ENCODE results near the gene HPSE2. TPM values are rescaled to one million over a fixed set of nuclear protein-coding genes. Genes with fewer than 3 reads are reported as not detected.

HPSE2 gene
- total RNA-seq, 1 donor from 2014 or later = under 0.01 TPM

DNA sequence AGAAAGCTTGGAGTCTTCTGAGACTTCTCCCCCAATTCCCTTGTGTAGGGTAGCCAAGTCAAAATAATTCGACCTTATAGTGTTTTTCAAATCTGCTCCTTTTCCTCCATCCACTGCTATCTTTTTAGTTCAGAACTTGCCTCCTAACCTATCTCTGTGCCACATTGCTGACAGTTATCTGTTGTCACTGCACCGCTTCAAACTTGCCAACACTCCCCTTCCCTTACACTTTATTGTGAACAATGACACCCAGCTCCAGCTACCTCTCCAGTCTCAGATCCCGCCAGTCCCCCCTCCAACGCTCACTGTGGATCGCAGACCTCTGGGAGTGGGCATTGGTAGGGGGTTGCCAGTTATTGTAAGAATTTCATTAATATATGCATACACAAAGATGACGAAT, 772.6 kb downstream of the HPSE2 start:
- Histone ChIP-seq H3K27ac (ENCODE audit: low read depth, low read length) (no peak overlapping the region), H3K9me3 (ENCODE audit: control insufficient read depth in 3 of 3, low read length in 3 of 3) (no peaks in the 10 kb centered on the region), H3K36me3 (ENCODE audit: control insufficient read depth in 3 of 3, insufficient read depth in 3 of 3, low read length in 3 of 3) (no peaks in the 10 kb centered on the region), H3K27me3 (ENCODE audit: control insufficient read depth in 3 of 3, insufficient read depth in 3 of 3, low read length in 3 of 3) (peaks cover 0 to 6% (median 2%) of the 10 kb centered on the region in 3 donors), H3K4me3 (ENCODE audit: low read length in 3 of 3) (no peak overlapping the region), H3K4me1 (ENCODE audit: control insufficient read depth in 3 of 3, insufficient read depth in 3 of 3, low read length in 3 of 3) (peaks cover 8 to 13% (median 9%) of the 10 kb centered on the region in 3 donors), H3K9ac (ENCODE audit: low read depth in 1 of 3, low read length in 3 of 3) (no peak overlapping the region)

- no peaks in the 10 kb centered on the region for H3K36me3 ChIP-seq (ENCODE audit: control insufficient read depth in 3 of 3, insufficient read depth in 3 of 3, low read length in 3 of 3)
- H3K9me3 ChIP-seq (ENCODE audit: control insufficient read depth in 3 of 3, low read length in 3 of 3) = no peaks in the 10 kb centered on the region
- H3K4me3 ChIP-seq (ENCODE audit: low read length in 3 of 3) = no peak overlapping the region
- H3K4me1 ChIP-seq (ENCODE audit: control insufficient read depth in 3 of 3, insufficient read depth in 3 of 3, low read length in 3 of 3) = peaks cover 0 to 7% (median 4%) of the 10 kb centered on the region in 3 donors
- peaks cover 0 to 4% (median 2%) of the 10 kb centered on the region in 3 donors for H3K27me3 ChIP-seq (ENCODE audit: control insufficient read depth in 3 of 3, insufficient read depth in 3 of 3, low read length in 3 of 3)
- no peak overlapping the region for H3K9ac ChIP-seq (ENCODE audit: low read depth in 1 of 3, low read length in 3 of 3)
- H3K27ac ChIP-seq (ENCODE audit: low read depth, low read length) = no peak overlapping the region
Measured at GRCh38 chr10:98461500-98461842, 774.2 kb downstream of the HPSE2 start.

DNA sequence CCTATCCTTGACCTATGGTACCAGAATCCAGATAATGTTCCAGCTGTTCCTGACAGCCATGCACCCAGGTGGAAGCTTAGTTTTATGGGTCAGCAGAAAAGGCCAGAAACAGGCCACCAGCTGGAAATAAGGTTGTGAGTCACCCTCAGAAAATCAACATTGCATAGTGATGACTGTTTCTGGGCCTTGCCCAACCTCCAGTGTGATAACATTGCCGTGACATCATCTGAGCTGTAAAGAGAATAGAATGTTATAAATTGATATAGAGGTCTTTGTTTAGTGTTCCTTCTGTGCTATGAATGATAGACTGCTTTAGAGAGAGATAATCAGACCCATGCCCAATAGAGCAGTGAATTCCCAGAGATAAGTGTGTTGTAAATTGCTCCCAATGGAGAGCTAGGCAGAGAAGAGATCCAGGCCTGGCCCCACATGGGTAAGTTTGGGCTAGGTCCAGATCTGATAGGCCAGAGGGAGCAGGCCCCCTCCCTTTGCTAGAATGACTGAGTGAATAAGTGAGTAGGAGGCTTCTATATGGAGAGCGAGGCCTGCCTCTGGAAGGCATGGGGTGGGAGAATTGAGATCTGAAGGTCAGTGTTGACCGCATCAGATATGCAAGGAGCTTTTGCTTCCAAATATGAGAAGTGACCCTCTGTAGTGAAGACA, 774.7 kb downstream of the HPSE2 start:
- H3K36me3 ChIP-seq (ENCODE audit: control insufficient read depth in 3 of 3, insufficient read depth in 3 of 3, low read length in 3 of 3) = no peaks in the 10 kb centered on the region
- H3K4me1 ChIP-seq (ENCODE audit: control insufficient read depth in 3 of 3, insufficient read depth in 3 of 3, low read length in 3 of 3) = peaks cover 0 to 7% (median 4%) of the 10 kb centered on the region in 3 donors
- no peaks in the 10 kb centered on the region for H3K9me3 ChIP-seq (ENCODE audit: control insufficient read depth in 3 of 3, low read length in 3 of 3)
- H3K9ac ChIP-seq (ENCODE audit: low read depth in 1 of 3, low read length in 3 of 3) = no peak overlapping the region
- H3K4me3 ChIP-seq (ENCODE audit: low read length in 3 of 3) = no peak overlapping the region
- H3K27me3 ChIP-seq (ENCODE audit: control insufficient read depth in 3 of 3, insufficient read depth in 3 of 3, low read length in 3 of 3) = peaks cover 2 to 4% (median 2%) of the 10 kb centered on the region in 3 donors
- no peak overlapping the region for H3K27ac ChIP-seq (ENCODE audit: low read depth, low read length)

GRCh38 chr10:98458809-98459784, 776.6 kb downstream of the HPSE2 start:
- H3K4me3 ChIP-seq (ENCODE audit: low read length in 3 of 3) = no peak overlapping the region
- H3K9ac ChIP-seq (ENCODE audit: low read depth in 1 of 3, low read length in 3 of 3) = no peak overlapping the region
- no peaks in the 10 kb centered on the region for H3K36me3 ChIP-seq (ENCODE audit: control insufficient read depth in 3 of 3, insufficient read depth in 3 of 3, low read length in 3 of 3)
- H3K4me1 ChIP-seq (ENCODE audit: control insufficient read depth in 3 of 3, insufficient read depth in 3 of 3, low read length in 3 of 3) = peaks cover 0 to 7% (median 4%) of the 10 kb centered on the region in 3 donors
- H3K27me3 ChIP-seq (ENCODE audit: control insufficient read depth in 3 of 3, insufficient read depth in 3 of 3, low read length in 3 of 3) = peaks cover 2 to 4% (median 2%) of the 10 kb centered on the region in 3 donors
- no peak overlapping the region for H3K27ac ChIP-seq (ENCODE audit: low read depth, low read length)
- no peaks in the 10 kb centered on the region for H3K9me3 ChIP-seq (ENCODE audit: control insufficient read depth in 3 of 3, low read length in 3 of 3)

DNA sequence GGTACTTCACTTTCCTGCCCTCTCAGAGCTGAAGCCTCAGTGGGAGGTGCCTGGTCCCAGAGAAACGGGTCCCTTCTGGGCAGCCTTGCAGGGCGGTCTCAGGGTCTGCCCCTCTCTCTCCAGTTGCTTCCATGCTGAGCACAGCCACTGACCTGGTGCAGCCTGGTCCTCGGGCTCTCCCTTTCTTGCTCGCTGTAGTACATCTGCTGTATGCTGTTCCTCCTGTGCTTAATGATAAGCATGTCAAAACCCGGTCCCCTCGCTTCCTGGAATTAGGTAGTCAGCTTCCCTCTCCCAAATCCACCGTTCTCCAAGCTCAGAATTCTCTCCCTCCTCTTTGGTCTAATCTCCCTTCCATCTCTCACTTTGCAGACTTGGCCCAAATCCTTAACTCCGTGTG, 777.9 kb downstream of the HPSE2 start:
- H3K27me3 ChIP-seq (ENCODE audit: control insufficient read depth in 3 of 3, insufficient read depth in 3 of 3, low read length in 3 of 3) = peaks cover 2 to 4% (median 2%) of the 10 kb centered on the region in 3 donors
- H3K9ac ChIP-seq (ENCODE audit: low read depth in 1 of 3, low read length in 3 of 3) = no peak overlapping the region
- no peaks in the 10 kb centered on the region for H3K9me3 ChIP-seq (ENCODE audit: control insufficient read depth in 3 of 3, low read length in 3 of 3)
- no peak overlapping the region for H3K4me3 ChIP-seq (ENCODE audit: low read length in 3 of 3)
- no peak overlapping the region for H3K27ac ChIP-seq (ENCODE audit: low read depth, low read length)
- no peaks in the 10 kb centered on the region for H3K36me3 ChIP-seq (ENCODE audit: control insufficient read depth in 3 of 3, insufficient read depth in 3 of 3, low read length in 3 of 3)
- H3K4me1 ChIP-seq (ENCODE audit: control insufficient read depth in 3 of 3, insufficient read depth in 3 of 3, low read length in 3 of 3) = peaks cover 0 to 7% (median 4%) of the 10 kb centered on the region in 3 donors

DNA sequence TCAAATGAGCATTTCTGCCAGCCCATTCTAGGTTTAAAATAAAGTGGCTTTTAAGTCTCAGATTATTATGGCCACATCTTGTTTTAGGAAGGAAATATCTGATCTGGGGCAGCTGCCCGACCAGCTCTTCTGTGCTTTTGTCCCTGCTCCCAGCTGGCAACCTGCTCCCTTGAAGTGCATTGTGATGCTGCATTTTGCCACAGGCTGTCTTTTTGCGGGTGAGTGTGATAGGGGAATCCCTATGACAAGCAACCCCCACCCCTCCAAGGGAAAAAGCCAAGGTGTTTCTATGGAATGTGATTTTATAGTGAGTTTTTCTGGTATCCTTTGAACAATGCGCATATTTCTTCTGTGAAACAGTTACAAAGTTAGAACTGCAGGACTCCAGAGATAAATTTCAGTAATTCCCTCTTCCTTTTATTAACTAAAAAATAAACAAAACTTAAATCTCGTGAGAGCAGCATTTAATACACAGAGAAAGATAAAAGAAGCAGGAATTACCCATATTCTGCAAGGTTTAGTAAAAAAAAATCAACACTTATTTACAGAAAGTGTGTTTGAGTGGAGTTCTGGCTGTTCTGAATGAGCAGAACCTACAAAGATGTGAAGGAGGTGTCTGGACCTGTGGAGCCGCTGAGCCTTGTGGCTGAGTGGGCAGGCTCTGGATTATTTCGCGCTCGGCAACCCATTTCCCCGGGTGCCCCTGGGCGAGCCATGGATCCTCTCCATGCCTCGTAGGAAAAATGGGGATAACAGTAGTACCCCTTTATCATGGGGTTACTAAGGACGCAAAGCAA, 778.8 kb downstream of the HPSE2 start:
- no peaks in the 10 kb centered on the region for H3K36me3 ChIP-seq (ENCODE audit: control insufficient read depth in 3 of 3, insufficient read depth in 3 of 3, low read length in 3 of 3)
- no peaks in the 10 kb centered on the region for H3K9me3 ChIP-seq (ENCODE audit: control insufficient read depth in 3 of 3, low read length in 3 of 3)
- peaks cover 0 to 7% (median 4%) of the 10 kb centered on the region in 3 donors for H3K4me1 ChIP-seq (ENCODE audit: control insufficient read depth in 3 of 3, insufficient read depth in 3 of 3, low read length in 3 of 3)
- H3K4me3 ChIP-seq (ENCODE audit: low read length in 3 of 3) = no peak overlapping the region
- no peak overlapping the region for H3K9ac ChIP-seq (ENCODE audit: low read depth in 1 of 3, low read length in 3 of 3)
- H3K27me3 ChIP-seq (ENCODE audit: control insufficient read depth in 3 of 3, insufficient read depth in 3 of 3, low read length in 3 of 3) = peaks cover 2 to 4% (median 2%) of the 10 kb centered on the region in 3 donors
- H3K27ac ChIP-seq (ENCODE audit: low read depth, low read length) = no peak overlapping the region

DNA sequence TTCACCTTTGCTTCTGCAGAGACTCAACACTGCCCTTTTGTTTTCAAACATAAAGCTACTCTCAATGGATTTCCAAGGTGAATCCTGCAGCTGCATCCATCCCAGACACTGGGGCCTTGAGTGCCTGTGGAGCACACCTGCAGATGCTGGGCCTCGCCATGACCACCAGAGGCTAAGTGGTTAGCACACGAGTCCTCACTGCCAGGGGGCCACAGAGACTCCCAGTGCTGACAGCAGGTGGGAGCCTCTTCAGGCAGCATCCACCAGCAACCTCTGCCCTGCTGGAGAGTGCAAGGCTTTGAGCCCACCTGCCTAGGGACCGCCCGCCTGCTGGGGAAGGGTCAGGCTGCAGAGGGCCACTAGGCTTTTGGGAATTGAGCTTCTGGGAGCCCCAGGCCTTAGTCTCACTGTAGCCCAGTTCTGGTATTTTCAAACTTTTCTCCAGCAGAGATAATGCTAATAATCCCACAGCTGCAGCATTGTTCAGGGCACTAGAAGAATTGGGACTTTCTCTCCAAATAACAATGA, 779.5 kb downstream of the HPSE2 start:
- Histone ChIP-seq H3K4me3 (ENCODE audit: low read length in 3 of 3) (no peak overlapping the region), H3K9ac (ENCODE audit: low read depth in 1 of 3, low read length in 3 of 3) (no peak overlapping the region), H3K27me3 (ENCODE audit: control insufficient read depth in 3 of 3, insufficient read depth in 3 of 3, low read length in 3 of 3) (peaks cover 2 to 4% (median 2%) of the 10 kb centered on the region in 3 donors), H3K27ac (ENCODE audit: low read depth, low read length) (no peak overlapping the region), H3K9me3 (ENCODE audit: control insufficient read depth in 3 of 3, low read length in 3 of 3) (no peaks in the 10 kb centered on the region), H3K36me3 (ENCODE audit: control insufficient read depth in 3 of 3, insufficient read depth in 3 of 3, low read length in 3 of 3) (no peaks in the 10 kb centered on the region), H3K4me1 (ENCODE audit: control insufficient read depth in 3 of 3, insufficient read depth in 3 of 3, low read length in 3 of 3) (peaks cover 0 to 6% (median 2%) of the 10 kb centered on the region in 3 donors)

- no peak overlapping the region for H3K9ac ChIP-seq (ENCODE audit: low read depth in 1 of 3, low read length in 3 of 3)
- H3K27me3 ChIP-seq (ENCODE audit: control insufficient read depth in 3 of 3, insufficient read depth in 3 of 3, low read length in 3 of 3) = peaks cover 2 to 4% (median 2%) of the 10 kb centered on the region in 3 donors
- H3K27ac ChIP-seq (ENCODE audit: low read depth, low read length) = no peak overlapping the region
- H3K9me3 ChIP-seq (ENCODE audit: control insufficient read depth in 3 of 3, low read length in 3 of 3) = no peaks in the 10 kb centered on the region
- H3K4me1 ChIP-seq (ENCODE audit: control insufficient read depth in 3 of 3, insufficient read depth in 3 of 3, low read length in 3 of 3) = no peaks in the 10 kb centered on the region
- H3K36me3 ChIP-seq (ENCODE audit: control insufficient read depth in 3 of 3, insufficient read depth in 3 of 3, low read length in 3 of 3) = no peaks in the 10 kb centered on the region
- H3K4me3 ChIP-seq (ENCODE audit: low read length in 3 of 3) = no peak overlapping the region
Measured at GRCh38 chr10:98453729-98454128, 781.9 kb downstream of the HPSE2 start.

DNA sequence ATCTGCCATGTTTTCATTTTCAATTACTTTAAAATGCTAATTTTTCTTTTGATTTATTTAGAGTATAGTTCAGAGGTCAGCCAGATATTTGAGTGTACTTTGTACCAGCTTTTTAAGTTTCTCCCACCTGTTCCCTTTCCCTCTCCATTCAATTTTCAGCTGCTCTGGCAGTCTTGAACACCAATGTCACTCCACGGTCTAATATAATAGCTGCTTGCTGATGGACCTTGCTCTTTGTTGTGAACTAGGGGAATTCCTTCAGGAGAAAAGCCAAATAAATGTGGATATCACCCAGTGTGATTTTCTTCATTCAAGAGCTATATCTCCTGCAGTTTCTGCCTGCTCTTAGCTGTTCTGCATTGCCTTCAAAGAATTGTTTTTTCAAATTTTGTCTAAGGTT, 785.0 kb downstream of the HPSE2 start:
- Histone ChIP-seq H3K4me3 (ENCODE audit: low read length in 3 of 3) (no peak overlapping the region), H3K36me3 (ENCODE audit: control insufficient read depth in 3 of 3, insufficient read depth in 3 of 3, low read length in 3 of 3) (no peaks in the 10 kb centered on the region), H3K4me1 (ENCODE audit: control insufficient read depth in 3 of 3, insufficient read depth in 3 of 3, low read length in 3 of 3) (peaks cover 5 to 6% (median 5%) of the 10 kb centered on the region in 3 donors), H3K27ac (ENCODE audit: low read depth, low read length) (no peak overlapping the region), H3K9me3 (ENCODE audit: control insufficient read depth in 3 of 3, low read length in 3 of 3) (no peaks in the 10 kb centered on the region), H3K27me3 (ENCODE audit: control insufficient read depth in 3 of 3, insufficient read depth in 3 of 3, low read length in 3 of 3) (no peaks in the 10 kb centered on the region), H3K9ac (ENCODE audit: low read depth in 1 of 3, low read length in 3 of 3) (no peak overlapping the region)
